Endometrial microvascular endothelial cells (primary cell): ENCODE results near the gene RPGRIP1L. TPM values are rescaled to one million over a fixed set of nuclear protein-coding genes. Genes with fewer than 3 reads are reported as not detected.

Experiments used
- in situ Hi-C: cut with HindIII; loops from 2 replicates; pipeline ENCODE4 v1.10.0; 2017; ENCODE audit warnings: low sequenced_read_pairs, low pct_unique_long_range_greater_than_20kb; ENCODE audit errors: inconsistent ontology term
- total RNA-seq: library from RNA; depleted of rRNA; stranded (reverse); fragments of >200 nt; gene quantifications from one replicate; pipeline ENCODE4 v1.2.3, GENCODE V29; 2015; ENCODE audit errors: inconsistent ontology term

Gene RPGRIP1L
- total RNA-seq, 1 donor from 2014 or later = 4.4 TPM

GRCh38 chr16:53619235-53619634, 84.4 kb downstream of the RPGRIP1L start:
- in situ Hi-C loops = no loop called here

- in situ Hi-C loops = no loop called here
These were observed 89.3 kb downstream of the RPGRIP1L start for GRCh38 chr16:53614346-53614745.

- in situ Hi-C loops = no loop called here
These were observed 91.7 kb downstream of the RPGRIP1L start for GRCh38 chr16:53612003-53612402.

- in situ Hi-C loops = no loop called here
These were observed 92.4 kb downstream of the RPGRIP1L start for GRCh38 chr16:53611179-53611696.

- in situ Hi-C loops = no loop called here
These were observed 94.1 kb downstream of the RPGRIP1L start for GRCh38 chr16:53609536-53609935.

DNA sequence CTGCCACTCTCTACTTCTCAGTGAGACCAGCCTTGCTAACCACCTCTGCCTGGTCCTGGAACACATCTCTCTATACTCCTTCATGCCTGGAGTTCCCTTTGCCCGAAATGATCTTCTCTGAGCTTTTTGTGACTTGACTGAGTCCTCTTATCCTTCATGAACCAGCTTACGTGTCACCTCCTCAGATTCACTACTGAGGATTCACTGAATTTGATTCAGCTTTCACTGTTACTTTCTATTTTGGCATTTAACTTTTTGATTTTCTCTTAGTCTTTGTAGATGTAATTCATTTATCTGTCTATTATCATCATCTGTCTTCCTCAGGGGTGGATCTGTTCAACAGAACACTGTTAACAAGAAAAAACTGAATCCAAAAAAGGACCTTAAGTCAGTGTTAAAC, 95.6 kb downstream of the RPGRIP1L start:
- in situ Hi-C loops = no loop called here

DNA sequence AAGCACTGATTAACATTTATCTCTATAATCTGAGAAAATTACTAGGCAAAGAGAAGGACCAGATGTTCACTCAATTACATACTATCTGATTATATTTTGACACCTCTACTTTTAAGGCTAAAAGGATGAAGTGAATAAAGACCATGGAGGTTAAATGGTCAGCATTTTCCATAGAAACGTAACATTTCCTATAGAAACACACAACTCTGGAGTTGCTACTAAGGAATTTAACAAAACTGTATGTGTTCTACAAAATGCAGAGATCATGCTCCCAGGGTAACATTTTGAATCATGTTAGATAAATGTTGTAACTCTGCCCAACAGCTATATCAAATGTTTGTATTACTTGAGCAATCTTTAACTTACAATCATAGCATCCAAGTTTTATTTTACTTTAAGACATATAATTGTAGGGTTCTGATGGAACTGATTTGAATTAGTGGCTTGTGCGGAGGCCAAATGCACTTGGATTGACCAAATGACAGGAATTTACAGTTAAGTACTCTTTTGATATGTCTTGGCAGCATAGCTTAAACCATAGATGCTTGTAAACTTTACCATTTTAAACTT, 97.7 kb downstream of the RPGRIP1L start:
- in situ Hi-C loops = no loop called here

- in situ Hi-C loops = no loop called here
These were observed 98.3 kb downstream of the RPGRIP1L start for GRCh38 chr16:53605356-53605755.

GRCh38 chr16:53601961-53602360, 101.7 kb downstream of the RPGRIP1L start:
- in situ Hi-C loops = no loop called here

GRCh38 chr16:53600616-53601015, 103.0 kb downstream of the RPGRIP1L start:
- in situ Hi-C loops = no loop called here

DNA sequence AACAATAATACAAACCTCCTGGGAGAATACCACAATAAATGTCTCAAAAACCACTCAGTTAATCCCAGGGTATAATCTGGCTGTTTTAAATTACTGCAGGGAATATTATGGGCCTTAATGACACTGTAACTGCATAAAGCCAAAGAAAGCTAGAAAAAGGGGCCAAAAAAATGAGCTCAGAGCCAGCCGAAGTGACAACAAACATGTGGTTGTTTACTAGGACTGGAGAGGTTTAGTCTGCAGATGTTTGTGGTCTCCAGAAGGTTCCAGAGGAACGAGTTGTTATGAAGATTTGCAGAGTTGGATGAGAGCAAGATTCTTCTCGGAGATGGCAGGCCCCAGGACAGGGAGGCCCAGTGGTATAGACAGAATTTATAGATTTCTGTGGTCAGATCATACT, 103.5 kb downstream of the RPGRIP1L start:
- in situ Hi-C loops = no loop called here

DNA sequence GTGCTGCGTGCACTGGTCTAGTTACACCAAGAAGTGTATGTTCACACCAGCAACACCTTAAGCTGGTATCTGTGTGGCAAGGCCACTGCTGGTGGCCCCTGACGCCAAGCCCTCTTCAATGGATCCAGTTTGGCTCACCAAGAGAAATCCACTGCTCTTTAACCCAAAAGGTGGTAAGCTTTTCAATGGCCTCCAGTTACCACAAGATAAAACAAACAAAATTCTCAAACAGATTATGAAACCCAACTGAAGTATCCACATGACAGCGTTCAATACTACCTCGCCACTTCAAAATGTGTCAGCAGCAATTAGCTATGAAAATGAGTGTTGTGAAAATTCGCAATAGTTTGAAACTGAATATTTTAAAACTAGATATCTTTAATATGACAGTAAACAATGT, 104.1 kb downstream of the RPGRIP1L start:
- in situ Hi-C loops = no loop called here

DNA sequence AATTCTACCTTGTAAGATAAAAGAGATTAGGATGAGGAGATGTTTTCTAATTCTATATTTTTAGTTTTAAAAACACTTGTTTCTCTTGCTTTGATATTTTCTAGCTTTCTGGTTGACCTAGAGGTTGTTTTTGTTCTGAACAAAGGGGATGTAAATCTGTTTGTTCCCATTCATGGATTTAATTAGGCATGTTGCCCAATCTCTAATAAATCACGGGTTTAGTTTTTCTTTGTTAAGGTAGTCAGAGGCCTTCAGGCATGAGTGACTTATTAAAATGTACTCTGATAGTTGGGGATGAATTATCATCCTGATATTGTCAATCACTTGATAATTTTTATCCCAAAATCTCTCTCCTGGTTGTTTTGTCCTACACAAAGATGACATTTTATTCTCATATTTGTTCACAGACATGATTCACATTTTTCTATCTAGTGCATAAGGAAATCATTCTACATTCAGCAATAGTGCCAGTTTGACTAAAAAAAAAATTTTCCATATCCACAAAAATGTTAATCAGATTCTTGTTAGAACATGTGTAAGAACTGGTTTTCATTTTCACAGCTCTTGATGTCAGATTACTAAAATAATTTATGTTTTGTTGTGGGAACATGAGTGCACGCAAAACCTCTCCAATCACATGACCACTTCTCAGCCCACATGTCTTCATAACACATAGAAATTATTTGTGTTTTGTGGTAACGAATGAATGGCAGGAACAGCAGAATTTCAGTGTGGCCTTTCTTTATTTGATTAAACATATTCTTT, 105.0 kb downstream of the RPGRIP1L start:
- in situ Hi-C loops = no loop called here

DNA sequence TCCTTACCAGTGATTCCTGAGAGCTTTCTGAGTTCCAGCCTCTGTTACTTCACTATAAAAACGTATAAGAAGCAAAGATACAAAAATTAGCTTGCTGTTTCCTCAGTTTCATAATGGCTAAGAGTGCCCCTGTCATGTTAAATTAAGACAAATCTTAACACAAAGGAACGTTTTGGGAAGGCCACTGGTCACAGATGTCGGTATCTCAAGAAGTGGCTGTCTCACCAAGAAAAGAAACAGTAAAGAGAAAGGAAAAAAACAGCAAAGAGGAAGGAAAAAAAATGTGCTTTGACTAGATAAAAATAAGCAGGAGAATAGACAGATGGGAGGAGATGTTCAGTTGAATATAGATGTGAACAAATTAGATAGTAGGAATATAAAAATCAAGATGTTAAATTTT, 105.9 kb downstream of the RPGRIP1L start:
- in situ Hi-C loops = no loop called here

DNA sequence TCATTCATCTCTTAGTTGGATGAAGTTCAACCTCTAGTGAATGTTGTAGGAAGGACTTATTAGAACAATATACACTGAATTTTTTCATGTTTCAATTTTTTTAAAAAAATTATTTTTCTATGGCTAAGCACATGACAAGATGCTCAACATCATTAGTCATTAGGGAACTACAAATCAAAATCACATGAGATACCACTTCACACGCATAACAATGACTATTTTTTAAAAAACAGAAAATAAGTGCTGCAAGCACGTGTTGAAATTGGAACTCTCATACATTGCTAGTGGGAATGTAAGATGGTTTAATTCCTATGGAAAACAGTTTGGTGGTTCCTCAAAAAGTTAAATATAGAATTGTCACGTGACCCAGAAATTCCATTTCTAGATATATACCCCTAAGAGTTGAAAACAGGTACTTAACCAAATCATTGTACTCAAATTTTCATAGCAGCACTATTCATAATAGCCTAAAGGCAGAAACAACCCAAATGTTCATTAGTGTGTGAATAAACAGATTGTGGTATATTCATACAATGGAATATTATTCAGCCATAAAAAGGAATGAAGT, 115.5 kb downstream of the RPGRIP1L start:
- in situ Hi-C loops = no loop called here

DNA sequence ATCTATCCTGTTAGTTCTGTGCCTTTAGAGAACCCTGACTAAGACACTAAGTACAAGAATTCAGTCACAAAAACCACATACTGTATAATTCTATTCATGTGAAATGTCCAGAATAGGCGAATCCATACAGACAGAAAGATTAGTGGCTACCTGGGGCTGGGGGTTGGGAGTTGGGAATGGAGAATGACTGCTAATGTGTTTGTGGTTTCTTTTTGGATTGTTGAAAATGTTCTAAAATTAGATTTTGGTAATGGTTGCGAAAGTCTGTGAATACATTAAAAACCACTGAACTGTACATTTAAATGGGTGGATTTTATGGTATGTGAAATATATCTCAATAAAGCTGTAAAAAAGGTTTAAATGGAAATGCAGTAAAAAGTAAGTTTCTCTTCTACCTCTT, 120.3 kb downstream of the RPGRIP1L start:
- in situ Hi-C loops = no loop called here

GRCh38 chr16:53581784-53582183, 121.9 kb downstream of the RPGRIP1L start:
- in situ Hi-C loops = no loop called here

DNA sequence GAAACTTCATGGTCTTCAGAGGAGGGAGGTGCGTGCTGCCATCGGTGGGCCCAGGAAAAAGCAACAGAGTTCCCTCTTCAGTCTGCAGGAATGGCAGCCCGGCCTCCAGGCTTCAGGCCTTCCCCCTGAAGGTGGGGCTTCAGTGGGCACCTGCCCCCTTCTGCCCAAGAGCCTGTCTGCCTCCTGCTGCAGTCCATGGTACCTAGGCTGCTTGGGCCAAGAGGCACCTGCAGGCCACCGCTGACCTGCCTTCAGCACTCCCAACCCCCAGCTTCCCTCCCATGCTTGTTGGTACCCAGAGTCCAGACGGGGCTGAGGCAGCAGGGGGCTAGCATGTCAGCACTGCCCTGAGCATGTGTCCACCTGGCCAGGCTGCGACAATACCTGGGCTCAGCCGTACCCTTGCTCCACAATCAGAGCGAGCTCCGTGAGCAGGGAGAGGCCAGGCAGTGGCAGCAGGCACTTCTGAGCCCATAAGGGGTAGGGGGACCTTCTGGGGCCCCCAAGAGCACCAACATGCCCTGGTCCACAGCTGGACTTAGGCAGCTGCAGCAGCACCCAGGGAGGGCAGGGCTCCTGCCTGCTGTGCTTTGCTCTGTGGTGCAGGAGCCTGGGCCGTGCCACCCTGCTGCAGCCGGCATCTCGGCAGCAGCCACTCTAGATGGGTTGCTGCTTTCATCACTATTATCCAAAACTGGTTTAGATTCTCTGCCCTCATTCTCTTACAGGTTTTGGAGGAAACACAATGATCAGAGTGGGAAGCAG, 123.4 kb downstream of the RPGRIP1L start:
- in situ Hi-C loops = no loop called here

- in situ Hi-C loops = no loop called here
These were observed 126.8 kb downstream of the RPGRIP1L start for GRCh38 chr16:53576904-53577303.
